Measurements from ENCODE around the gene TESK2. TPM values are rescaled to one million over a fixed set of nuclear protein-coding genes. Genes with fewer than 3 reads are reported as not detected.

The TESK2 gene
- total and polyA plus RNA-seq, 2 experiments from 2014 or later: 1.1 to 1.5 TPM

GRCh38 chr1:45456531-45456930 lies 34.4 kb downstream of the TESK2 start:
- H3F3A ChIP-seq (ENCODE audit: insufficient read depth): no peaks in the 10 kb centered on the region
- H3K36me3 ChIP-seq (ENCODE audit: low read depth): no peaks in the 10 kb centered on the region
- H3K9ac ChIP-seq: no peak overlapping the region
- no peaks in the 10 kb centered on the region for H3K27me3 ChIP-seq (replicated peaks; ENCODE audit: insufficient read depth)
- in situ Hi-C loops (cut with MboI): no loop called here
- no peaks in the 10 kb centered on the region for H3K79me2 ChIP-seq (ENCODE audit: insufficient read depth)
- no peak for DNase-seq
- H3K9me2 ChIP-seq (ENCODE audit: insufficient read depth): no peaks in the 10 kb centered on the region
- H4K20me1 ChIP-seq (ENCODE audit: insufficient read depth): no peaks in the 10 kb centered on the region
- H2AFZ ChIP-seq: no peak overlapping the region
- no peaks in the 10 kb centered on the region for H3K9me3 ChIP-seq (ENCODE audit: low read depth)
- H3K4me2 ChIP-seq (ENCODE audit: unreplicated experiment): no peak overlapping the region
- H3K4me1 ChIP-seq (ENCODE audit: insufficient read depth): no peaks in the 10 kb centered on the region
- H3K27ac ChIP-seq: no peak overlapping the region
- H3K4me3 ChIP-seq: no peak overlapping the region
- TF ChIP-seq EZH2phosphoT487 (IDR thresholded peaks at IDR 0.05; ENCODE audit: insufficient read depth, low read depth): no peak
- TF ChIP-seq EZH2 (IDR thresholded peaks at IDR 0.05; ENCODE audit: insufficient read depth, poor library complexity, severe bottlenecking): no peak

GRCh38 chr1:45455162-45455561 lies 35.8 kb downstream of the TESK2 start:
- H3F3A ChIP-seq (ENCODE audit: insufficient read depth): no peaks in the 10 kb centered on the region
- no peak overlapping the region for H3K9ac ChIP-seq
- no peak overlapping the region for H2AFZ ChIP-seq
- H3K4me3 ChIP-seq: no peak overlapping the region
- no peaks in the 10 kb centered on the region for H3K9me2 ChIP-seq (ENCODE audit: insufficient read depth)
- H3K4me1 ChIP-seq (ENCODE audit: insufficient read depth): no peaks in the 10 kb centered on the region
- no peak overlapping the region for H3K4me2 ChIP-seq (ENCODE audit: unreplicated experiment)
- H3K27me3 ChIP-seq (replicated peaks; ENCODE audit: insufficient read depth): no peaks in the 10 kb centered on the region
- no peak overlapping the region for H3K27ac ChIP-seq
- in situ Hi-C loops (cut with MboI): no loop called here
- TF ChIP-seq EZH2phosphoT487 (IDR thresholded peaks at IDR 0.05; ENCODE audit: insufficient read depth, low read depth) (no peak), EZH2 (IDR thresholded peaks at IDR 0.05; ENCODE audit: insufficient read depth, poor library complexity, severe bottlenecking) (no peak)
- no peaks in the 10 kb centered on the region for H4K20me1 ChIP-seq (ENCODE audit: insufficient read depth)
- H3K79me2 ChIP-seq (ENCODE audit: insufficient read depth): no peaks in the 10 kb centered on the region
- H3K9me3 ChIP-seq (ENCODE audit: low read depth): no peaks in the 10 kb centered on the region
- DNase-seq: no peak
- 92 to 99% methylated on average over 4 of the region's 4 CpGs for WGBS, 2 experiments (ENCODE audit: low coverage in 1 of 2, low lambda C conversion rate in 2 of 2, missing lambda C conversion rate in 2 of 2)
- H3K36me3 ChIP-seq (ENCODE audit: low read depth): no peaks in the 10 kb centered on the region

- WGBS, 2 experiments (ENCODE audit: low coverage in 1 of 2, low lambda C conversion rate in 2 of 2, missing lambda C conversion rate in 2 of 2): 86 to 95% methylated on average over 4 of the region's 4 CpGs
These were observed 36.5 kb downstream of the TESK2 start for GRCh38 chr1:45454464-45454863.

GRCh38 chr1:45452503-45452902 lies 38.5 kb downstream of the TESK2 start:
- Histone ChIP-seq H3K9me3 (ENCODE audit: low read depth) (no peaks in the 10 kb centered on the region), H3K36me3 (ENCODE audit: low read depth) (no peaks in the 10 kb centered on the region), H3K27me3 (replicated peaks; ENCODE audit: insufficient read depth) (no peaks in the 10 kb centered on the region), H3K9ac (no peak overlapping the region), H3F3A (ENCODE audit: insufficient read depth) (no peaks in the 10 kb centered on the region), H3K4me3 (no peak overlapping the region), H3K9me2 (ENCODE audit: insufficient read depth) (no peaks in the 10 kb centered on the region), H4K20me1 (ENCODE audit: insufficient read depth) (no peaks in the 10 kb centered on the region), H3K79me2 (ENCODE audit: insufficient read depth) (no peaks in the 10 kb centered on the region), H2AFZ (no peak overlapping the region), H3K4me1 (ENCODE audit: insufficient read depth) (no peaks in the 10 kb centered on the region), H3K4me2 (ENCODE audit: unreplicated experiment) (no peak overlapping the region), H3K27ac (no peak overlapping the region)
- WGBS, 2 experiments (ENCODE audit: low coverage in 1 of 2, low lambda C conversion rate in 2 of 2, missing lambda C conversion rate in 2 of 2): 81 to 88% methylated on average over 3 of the region's 3 CpGs
- TF ChIP-seq EZH2 (IDR thresholded peaks at IDR 0.05; ENCODE audit: insufficient read depth, poor library complexity, severe bottlenecking): no peak
- TF ChIP-seq EZH2phosphoT487 (IDR thresholded peaks at IDR 0.05; ENCODE audit: insufficient read depth, low read depth): no peak
- no peak for DNase-seq
- in situ Hi-C loops (cut with MboI): no loop called here

More at GRCh38 chr1:45454464-45454863, 36.5 kb downstream of the TESK2 start:
- Histone ChIP-seq H3K36me3 (ENCODE audit: low read depth) (no peaks in the 10 kb centered on the region), H3F3A (ENCODE audit: insufficient read depth) (no peaks in the 10 kb centered on the region), H3K27ac (no peak overlapping the region), H3K4me1 (ENCODE audit: insufficient read depth) (no peaks in the 10 kb centered on the region), H3K4me3 (no peak overlapping the region), H3K27me3 (replicated peaks; ENCODE audit: insufficient read depth) (no peaks in the 10 kb centered on the region), H3K9me2 (ENCODE audit: insufficient read depth) (no peaks in the 10 kb centered on the region), H2AFZ (no peak overlapping the region), H3K9me3 (ENCODE audit: low read depth) (no peaks in the 10 kb centered on the region), H3K4me2 (ENCODE audit: unreplicated experiment) (no peak overlapping the region), H3K79me2 (ENCODE audit: insufficient read depth) (no peaks in the 10 kb centered on the region), H3K9ac (no peak overlapping the region), H4K20me1 (ENCODE audit: insufficient read depth) (no peaks in the 10 kb centered on the region)
- no peak for DNase-seq
- in situ Hi-C loops (cut with MboI): no loop called here
- TF ChIP-seq EZH2phosphoT487 (IDR thresholded peaks at IDR 0.05; ENCODE audit: insufficient read depth, low read depth) (no peak), EZH2 (IDR thresholded peaks at IDR 0.05; ENCODE audit: insufficient read depth, poor library complexity, severe bottlenecking) (no peak)

- in situ Hi-C loops (cut with MboI): no loop called here
These were observed 42.6 kb downstream of the TESK2 start for GRCh38 chr1:45448357-45448756.

More at GRCh38 chr1:45448357-45448756, 42.6 kb downstream of the TESK2 start:
- H3K4me2 ChIP-seq (ENCODE audit: unreplicated experiment): no peak overlapping the region
- no peaks in the 10 kb centered on the region for H3K9me2 ChIP-seq (ENCODE audit: insufficient read depth)
- no peak overlapping the region for H3K4me3 ChIP-seq
- no peak overlapping the region for H3K27ac ChIP-seq
- H2AFZ ChIP-seq: no peak overlapping the region
- H3K9me3 ChIP-seq (ENCODE audit: low read depth): no peaks in the 10 kb centered on the region
- no peaks in the 10 kb centered on the region for H3K4me1 ChIP-seq (ENCODE audit: insufficient read depth)
- H3K9ac ChIP-seq: no peak overlapping the region
- TF ChIP-seq EZH2 (IDR thresholded peaks at IDR 0.05; ENCODE audit: insufficient read depth, poor library complexity, severe bottlenecking) (no peak), EZH2phosphoT487 (IDR thresholded peaks at IDR 0.05; ENCODE audit: insufficient read depth, low read depth) (no peak)
- no peaks in the 10 kb centered on the region for H3K27me3 ChIP-seq (replicated peaks; ENCODE audit: insufficient read depth)
- WGBS, 2 experiments (ENCODE audit: low coverage in 1 of 2, low lambda C conversion rate in 2 of 2, missing lambda C conversion rate in 2 of 2): 96% methylated on average over 3 of the region's 3 CpGs
- H4K20me1 ChIP-seq (ENCODE audit: insufficient read depth): no peaks in the 10 kb centered on the region
- no peaks in the 10 kb centered on the region for H3K79me2 ChIP-seq (ENCODE audit: insufficient read depth)
- no peaks in the 10 kb centered on the region for H3F3A ChIP-seq (ENCODE audit: insufficient read depth)
- no peaks in the 10 kb centered on the region for H3K36me3 ChIP-seq (ENCODE audit: low read depth)
- DNase-seq: no peak

All from GM23248 (cell line).